Measurements from ENCODE around the gene NAV2. TPM values are rescaled to one million over a fixed set of nuclear protein-coding genes. Genes with fewer than 3 reads are reported as not detected.

The NAV2 gene
- total and polyA plus RNA-seq, 11 donors = 7.6 to 46.5 (median 20.2) TPM

DNA sequence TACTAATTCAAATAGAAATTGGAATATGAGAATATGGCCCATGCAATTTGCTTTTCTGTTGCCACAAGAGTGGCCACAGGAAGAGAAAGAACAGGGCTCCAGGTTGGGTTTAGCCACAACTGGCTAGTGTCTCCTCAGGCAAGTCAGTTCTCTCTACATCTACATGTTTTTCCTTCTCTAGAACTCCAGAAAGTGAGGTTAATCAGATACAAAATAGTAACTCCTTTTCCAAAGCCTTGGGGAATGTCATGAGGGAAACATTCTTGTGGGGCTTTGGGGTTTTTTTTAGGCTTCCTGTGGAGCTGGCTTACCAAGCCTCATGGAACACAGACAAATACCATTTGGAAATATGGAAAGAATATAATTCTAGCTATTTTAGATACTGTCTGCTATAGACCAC lies 161.6 kb downstream of the NAV2 start:
- ATAC-seq (no peak), DNase-seq (no peak)
- TF ChIP-seq, protein P1, sequence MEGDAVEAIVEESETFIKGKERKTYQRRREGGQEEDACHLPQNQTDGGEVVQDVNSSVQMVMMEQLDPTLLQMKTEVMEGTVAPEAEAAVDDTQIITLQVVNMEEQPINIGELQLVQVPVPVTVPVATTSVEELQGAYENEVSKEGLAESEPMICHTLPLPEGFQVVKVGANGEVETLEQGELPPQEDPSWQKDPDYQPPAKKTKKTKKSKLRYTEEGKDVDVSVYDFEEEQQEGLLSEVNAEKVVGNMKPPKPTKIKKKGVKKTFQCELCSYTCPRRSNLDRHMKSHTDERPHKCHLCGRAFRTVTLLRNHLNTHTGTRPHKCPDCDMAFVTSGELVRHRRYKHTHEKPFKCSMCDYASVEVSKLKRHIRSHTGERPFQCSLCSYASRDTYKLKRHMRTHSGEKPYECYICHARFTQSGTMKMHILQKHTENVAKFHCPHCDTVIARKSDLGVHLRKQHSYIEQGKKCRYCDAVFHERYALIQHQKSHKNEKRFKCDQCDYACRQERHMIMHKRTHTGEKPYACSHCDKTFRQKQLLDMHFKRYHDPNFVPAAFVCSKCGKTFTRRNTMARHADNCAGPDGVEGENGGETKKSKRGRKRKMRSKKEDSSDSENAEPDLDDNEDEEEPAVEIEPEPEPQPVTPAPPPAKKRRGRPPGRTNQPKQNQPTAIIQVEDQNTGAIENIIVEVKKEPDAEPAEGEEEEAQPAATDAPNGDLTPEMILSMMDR (IDR thresholded peaks at IDR 0.05) = no peak
- no peak for TF ChIP-seq POLR2A (IDR thresholded peaks at IDR 0.05)
- intact Hi-C loops (cut with DNase I) = no loop called here
- no peak overlapping the region for H3K4me3 ChIP-seq
- H3K27me3 ChIP-seq = no peaks in the 10 kb centered on the region
- no peaks in the 10 kb centered on the region for H3K9me3 ChIP-seq
- H3K36me3 ChIP-seq = peaks cover 0 to 5% (median 0%) of the 10 kb centered on the region in 9 donors
- peaks cover 0 to 42% (median 3%) of the 10 kb centered on the region in 12 donors for H3K4me1 ChIP-seq
- no peak overlapping the region for H3K27ac ChIP-seq

DNA sequence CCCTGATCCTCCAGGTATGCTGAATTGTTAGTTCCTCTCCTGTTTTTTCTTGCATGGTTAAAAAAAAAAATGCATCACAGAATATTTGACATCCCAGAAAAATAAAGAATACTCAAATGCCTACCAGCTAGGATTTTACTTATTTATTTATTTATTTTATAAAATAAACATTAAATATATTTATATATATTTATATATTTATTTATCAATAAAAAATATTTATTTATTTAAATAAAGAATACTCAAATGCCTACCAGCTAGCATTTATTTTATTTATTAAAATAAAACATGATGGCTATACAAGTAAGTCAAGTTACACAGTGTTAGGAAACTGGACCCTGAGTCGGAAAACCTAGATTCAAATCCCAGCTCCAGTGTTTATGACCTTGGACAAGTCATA lies 164.1 kb downstream of the NAV2 start:
- H3K27me3 ChIP-seq = no peaks in the 10 kb centered on the region
- peaks cover 0 to 14% (median 0%) of the 10 kb centered on the region in 9 donors for H3K36me3 ChIP-seq
- DNase-seq (no peak), ATAC-seq (no peak)
- no peaks in the 10 kb centered on the region for H3K9me3 ChIP-seq
- no peak overlapping the region for H3K4me3 ChIP-seq
- no peak overlapping the region for H3K27ac ChIP-seq
- H3K4me1 ChIP-seq = peaks cover 0 to 41% (median 11%) of the 10 kb centered on the region in 12 donors
- intact Hi-C loops (cut with DNase I) = no loop called here
- no peak for TF ChIP-seq POLR2A (IDR thresholded peaks at IDR 0.05)
- WGBS, 4 donors = 95 to 97% (median 96%) methylated on average over 1 of the region's 1 CpG

DNA sequence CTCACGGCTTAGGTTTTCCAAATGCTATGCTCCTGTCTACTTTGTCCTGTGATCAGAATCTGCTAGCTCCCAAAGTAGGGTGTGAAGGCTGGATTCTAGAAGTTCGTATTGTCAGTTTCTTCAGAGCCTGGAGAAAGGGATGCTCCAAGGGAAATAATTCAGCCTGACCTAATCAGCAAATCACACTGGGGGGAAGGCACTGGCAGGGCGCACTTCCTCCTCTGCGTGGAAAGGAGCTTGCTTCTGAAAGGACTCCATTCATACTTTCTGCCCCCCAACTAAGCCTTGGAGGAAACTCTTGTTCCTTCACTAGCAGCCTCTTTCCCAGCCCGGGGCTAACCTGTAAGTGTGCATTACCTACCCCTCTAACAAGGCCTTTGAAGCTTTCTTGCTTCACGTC lies 165.9 kb downstream of the NAV2 start:
- Histone ChIP-seq H3K4me1 (peaks cover 0 to 41% (median 11%) of the 10 kb centered on the region in 12 donors), H3K27me3 (no peaks in the 10 kb centered on the region), H3K9me3 (no peaks in the 10 kb centered on the region), H3K27ac (no peak overlapping the region), H3K4me3 (no peak overlapping the region), H3K36me3 (peaks cover 0 to 26% (median 2%) of the 10 kb centered on the region in 9 donors)
- intact Hi-C loops (cut with DNase I) = no loop called here
- 66 to 85% (median 79%) methylated on average over 6 of the region's 6 CpGs for WGBS, 4 donors
- DNase-seq = no peak
- TF ChIP-seq, protein P1 (IDR thresholded peaks at IDR 0.05) = no peak
- no peak for TF ChIP-seq POLR2A (IDR thresholded peaks at IDR 0.05)
- no peak for ATAC-seq

DNA sequence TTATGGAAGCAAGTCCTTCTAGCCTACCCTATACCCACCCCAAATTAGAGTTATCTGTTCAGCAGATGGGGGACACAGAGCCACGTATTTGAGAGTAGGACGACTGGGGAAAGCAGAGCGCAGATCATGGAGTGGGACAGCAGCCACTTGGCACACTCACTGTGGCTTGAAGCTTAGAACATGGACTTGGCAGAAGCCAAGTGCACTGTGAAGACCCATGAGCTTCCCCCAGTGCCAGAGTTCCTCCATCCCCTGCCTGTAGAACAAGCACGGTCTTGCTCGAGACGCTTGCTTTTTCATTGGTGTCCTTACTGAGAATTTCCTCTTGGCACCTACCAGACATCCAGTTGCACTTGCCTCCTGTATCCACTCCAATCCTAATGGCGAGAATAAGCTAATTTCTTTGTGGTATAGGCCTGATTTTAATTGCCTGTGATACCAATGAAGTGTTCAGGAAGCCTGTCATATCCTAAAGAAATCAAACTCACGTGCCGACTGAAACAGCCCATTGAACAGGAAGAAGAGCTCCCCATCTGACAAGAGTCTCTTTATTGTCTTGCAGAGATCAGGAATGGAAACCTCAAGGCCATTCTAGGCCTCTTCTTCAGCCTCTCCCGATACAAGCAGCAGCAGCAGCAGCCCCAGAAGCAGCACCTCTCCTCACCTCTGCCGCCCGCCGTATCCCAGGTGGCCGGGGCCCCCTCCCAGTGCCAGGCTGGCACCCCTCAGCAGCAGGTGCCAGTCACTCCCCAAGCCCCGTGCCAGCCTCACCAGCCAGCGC lies 166.9 kb downstream of the NAV2 start:
- intact Hi-C loops (cut with DNase I) = loop anchor here in 1 of 10 donors (1.0 kb wide), 1 partner anchor 9 kb away; no protein-coding TSS in a partner anchor

More for the DNA sequence above, 166.9 kb downstream of the NAV2 start:
- H3K4me1 ChIP-seq = peaks cover 0 to 36% (median 11%) of the 10 kb centered on the region in 12 donors
- H3K36me3 ChIP-seq = peaks cover 0 to 36% (median 2%) of the 10 kb centered on the region in 9 donors
- peak overlapping the region in 1 of 12 donors; percentile 5 for H3K27ac ChIP-seq
- ATAC-seq (peak; percentile 89 to 91 (median 90)), DNase-seq (peak in 4 of 5 donors; percentile 28 to 73 (median 50))
- no peaks in the 10 kb centered on the region for H3K27me3 ChIP-seq
- TF ChIP-seq, protein P1 (IDR thresholded peaks at IDR 0.05) = no peak
- TF ChIP-seq POLR2A (IDR thresholded peaks at IDR 0.05) = no peak
- no peaks in the 10 kb centered on the region for H3K9me3 ChIP-seq
- WGBS, 4 donors = 52 to 59% (median 56%) methylated on average over 16 of the region's 16 CpGs
- H3K4me3 ChIP-seq = no peak overlapping the region
